Chondrocyte (in vitro differentiated cells): Measurements from ENCODE around the gene KEL. TPM values are rescaled to one million over a fixed set of nuclear protein-coding genes. Genes with fewer than 3 reads are reported as not detected.

ENCODE experiments used
- DNase-seq: peaks from one replicate; pipeline ENCODE4 v3.0.0; 2021; ENCODE audit warnings: mixed read lengths, low spot score
- H3K27ac Mint-ChIP-seq: one replicate; pipeline ENCODE4 v1.8.0; 2021; ENCODE audit warnings: mild to moderate bottlenecking, moderate library complexity, mixed read lengths; ENCODE audit not compliant: unreplicated experiment
- H3K27me3 Mint-ChIP-seq: 2 replicates; pipeline ENCODE4 v1.8.0; 2021; ENCODE audit warnings: low read depth, mixed read lengths
- H3K36me3 Mint-ChIP-seq: 2 replicates; pipeline ENCODE4 v1.8.0; 2021; ENCODE audit warnings: low read depth, mixed read lengths
- H3K4me1 Mint-ChIP-seq: 2 replicates; pipeline ENCODE4 v1.8.0; 2021; ENCODE audit warnings: low read depth, mild to moderate bottlenecking, mixed read lengths
- H3K4me3 Mint-ChIP-seq: one replicate; pipeline ENCODE4 v1.8.0; 2021; ENCODE audit warnings: mild to moderate bottlenecking, moderate library complexity, mixed read lengths; ENCODE audit not compliant: unreplicated experiment
- H3K9me3 Mint-ChIP-seq: 2 replicates; pipeline ENCODE4 v1.8.0; 2021; ENCODE audit warnings: low read depth, mixed read lengths
- CTCF ChIP-seq: fragments of 200-600 bp; sonication (generic); IDR thresholded peaks from 2 replicates; pipeline ENCODE4 v1.5.0; 2021; ENCODE audit warnings: antibody characterized with exemption, mild to moderate bottlenecking, moderate library complexity
- total RNA-seq: library from RNA; stranded (reverse); gene quantifications from 3 replicates; pipeline ENCODE4 v1.2.1, GENCODE V29; 2021

Gene KEL
- total RNA-seq, 1 donor from 2014 or later = 0.40 TPM

- DNase-seq = no peak
- TF ChIP-seq CTCF = no peak
- no peaks in the 10 kb centered on the region for H3K4me1 Mint-ChIP-seq
- peaks cover 2% of the 10 kb centered on the region for H3K9me3 Mint-ChIP-seq
- no peaks in the 10 kb centered on the region for H3K36me3 Mint-ChIP-seq
- H3K27me3 Mint-ChIP-seq = peaks cover 19% of the 10 kb centered on the region
- H3K4me3 Mint-ChIP-seq = no peak overlapping the region
- no peak overlapping the region for H3K27ac Mint-ChIP-seq
Observed at GRCh38 chr7:142901426-142902259, 60.5 kb downstream of the KEL start.

- no peak for TF ChIP-seq CTCF
- Mint-ChIP-seq H3K27me3 (peaks cover 30% of the 10 kb centered on the region), H3K9me3 (no peaks in the 10 kb centered on the region), H3K4me3 (no peak overlapping the region), H3K27ac (no peak overlapping the region), H3K4me1 (no peaks in the 10 kb centered on the region), H3K36me3 (no peaks in the 10 kb centered on the region)
- DNase-seq = no peak
Observed at GRCh38 chr7:142899661-142900060, 62.5 kb downstream of the KEL start.

GRCh38 chr7:142898377-142899170, 63.6 kb downstream of the KEL start:
- no peak overlapping the region for H3K27ac Mint-ChIP-seq
- no peak for TF ChIP-seq CTCF
- no peaks in the 10 kb centered on the region for H3K9me3 Mint-ChIP-seq
- no peak overlapping the region for H3K4me3 Mint-ChIP-seq
- no peaks in the 10 kb centered on the region for H3K36me3 Mint-ChIP-seq
- peaks cover 32% of the 10 kb centered on the region for H3K27me3 Mint-ChIP-seq
- H3K4me1 Mint-ChIP-seq = no peaks in the 10 kb centered on the region
- no peak for DNase-seq

GRCh38 chr7:142897691-142898090, 64.5 kb downstream of the KEL start:
- Mint-ChIP-seq H3K27ac (no peak overlapping the region), H3K4me3 (no peak overlapping the region), H3K9me3 (no peaks in the 10 kb centered on the region), H3K36me3 (no peaks in the 10 kb centered on the region), H3K27me3 (peaks cover 33% of the 10 kb centered on the region), H3K4me1 (no peaks in the 10 kb centered on the region)
- TF ChIP-seq CTCF = no peak
- DNase-seq = no peak

GRCh38 chr7:142896741-142897379, 65.3 kb downstream of the KEL start:
- H3K4me3 Mint-ChIP-seq = no peak overlapping the region
- no peak for DNase-seq
- TF ChIP-seq CTCF = no peak

More at GRCh38 chr7:142896741-142897379, 65.3 kb downstream of the KEL start:
- Mint-ChIP-seq H3K4me1 (no peaks in the 10 kb centered on the region), H3K27me3 (peaks cover 32% of the 10 kb centered on the region), H3K9me3 (no peaks in the 10 kb centered on the region), H3K27ac (no peak overlapping the region), H3K36me3 (no peaks in the 10 kb centered on the region)
